ENCODE measurements around the gene JAK3.
A peak's percentile ranks its signal among the peaks of the same experiment; 100 is the strongest.

Gene JAK3

DNA sequence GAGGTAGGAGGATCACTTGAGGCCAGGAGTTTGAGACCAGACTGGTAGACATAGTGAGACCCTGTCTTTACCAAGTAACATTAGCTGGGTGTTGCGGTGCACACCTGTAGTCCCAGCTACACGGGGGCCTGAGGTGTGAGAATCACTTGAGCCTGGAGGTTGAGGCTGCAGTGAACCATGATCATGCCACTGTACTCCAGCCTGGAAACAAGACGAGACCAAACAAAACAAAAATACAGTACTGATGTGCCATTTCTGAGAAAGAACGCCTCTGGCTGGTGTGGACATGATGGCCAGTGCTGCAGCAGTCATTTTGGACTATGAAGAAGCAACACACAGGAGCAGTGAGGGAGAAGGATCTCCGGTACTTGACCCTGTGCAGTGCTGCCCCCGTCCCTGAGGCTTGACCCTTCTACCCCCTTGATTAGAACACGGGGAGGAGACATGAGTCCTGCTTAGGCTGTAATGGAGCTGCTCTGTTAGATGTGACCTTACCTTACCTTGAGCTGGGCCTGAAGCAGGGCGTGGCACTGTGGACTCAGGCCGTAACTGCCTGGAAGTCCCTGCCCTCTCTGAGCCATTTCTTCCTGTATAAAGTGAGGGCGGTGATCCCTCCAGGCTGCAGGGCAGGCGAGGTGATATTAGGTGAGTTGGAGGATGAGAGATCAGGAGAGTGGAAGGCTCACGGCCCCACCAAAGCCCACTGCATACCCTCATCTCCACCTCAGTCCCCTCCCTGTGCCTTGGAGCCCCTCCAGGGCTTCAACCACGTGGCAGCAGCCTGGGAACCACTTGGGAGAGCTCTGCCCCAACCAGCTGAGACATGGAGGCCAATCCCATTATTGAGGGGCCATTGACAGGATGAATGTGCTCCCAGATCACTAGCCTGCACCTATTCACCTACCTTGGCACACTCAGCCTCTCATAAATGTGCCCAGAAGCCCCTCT, 17.9 kb upstream of the JAK3 start:
- no peak for DNase-seq (ENCODE audit: low read depth)

GRCh38 chr19:17863520-17864182, 15.9 kb upstream of the JAK3 start:
- no peak for DNase-seq (ENCODE audit: low read depth)

DNA sequence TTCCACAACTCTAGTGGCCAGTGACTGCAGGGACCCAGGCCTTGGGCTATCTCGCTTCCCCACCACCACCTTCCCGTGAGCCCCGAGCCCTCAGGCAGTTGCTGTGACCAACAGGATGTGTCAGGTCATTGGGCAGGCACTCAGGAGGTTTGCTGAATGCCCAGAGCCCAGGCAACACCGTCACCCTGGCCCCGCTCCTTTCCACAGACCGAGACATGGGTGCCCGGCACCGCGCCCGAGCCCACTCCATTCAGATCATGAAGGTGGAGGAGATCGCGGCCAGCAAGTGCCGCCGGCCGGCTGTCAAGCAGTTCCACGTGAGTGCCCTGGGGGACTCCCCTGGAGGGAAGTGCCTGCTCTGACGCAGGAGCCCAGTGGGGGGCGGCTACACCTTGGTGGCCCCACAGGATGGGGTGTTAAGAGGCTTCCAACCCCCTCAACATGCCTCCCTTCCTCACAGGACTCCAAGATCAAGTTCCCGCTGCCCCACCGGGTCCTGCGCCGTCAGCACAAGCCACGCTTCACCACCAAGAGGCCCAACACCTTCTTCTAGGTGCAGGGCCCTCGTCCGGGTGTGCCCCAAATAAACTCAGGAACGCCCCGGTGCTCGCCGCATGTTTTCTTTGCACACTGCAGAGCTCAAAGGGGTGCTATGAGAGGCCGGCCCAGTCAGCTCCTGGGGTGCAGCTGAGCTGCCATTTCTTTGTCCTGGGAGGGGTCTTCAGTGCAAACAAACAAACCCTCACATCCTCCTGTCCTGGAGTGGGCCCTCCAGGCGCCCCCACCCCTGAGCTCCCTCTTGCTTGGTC, 15.1 kb upstream of the JAK3 start:
- no peak for DNase-seq (ENCODE audit: low read depth)

DNA sequence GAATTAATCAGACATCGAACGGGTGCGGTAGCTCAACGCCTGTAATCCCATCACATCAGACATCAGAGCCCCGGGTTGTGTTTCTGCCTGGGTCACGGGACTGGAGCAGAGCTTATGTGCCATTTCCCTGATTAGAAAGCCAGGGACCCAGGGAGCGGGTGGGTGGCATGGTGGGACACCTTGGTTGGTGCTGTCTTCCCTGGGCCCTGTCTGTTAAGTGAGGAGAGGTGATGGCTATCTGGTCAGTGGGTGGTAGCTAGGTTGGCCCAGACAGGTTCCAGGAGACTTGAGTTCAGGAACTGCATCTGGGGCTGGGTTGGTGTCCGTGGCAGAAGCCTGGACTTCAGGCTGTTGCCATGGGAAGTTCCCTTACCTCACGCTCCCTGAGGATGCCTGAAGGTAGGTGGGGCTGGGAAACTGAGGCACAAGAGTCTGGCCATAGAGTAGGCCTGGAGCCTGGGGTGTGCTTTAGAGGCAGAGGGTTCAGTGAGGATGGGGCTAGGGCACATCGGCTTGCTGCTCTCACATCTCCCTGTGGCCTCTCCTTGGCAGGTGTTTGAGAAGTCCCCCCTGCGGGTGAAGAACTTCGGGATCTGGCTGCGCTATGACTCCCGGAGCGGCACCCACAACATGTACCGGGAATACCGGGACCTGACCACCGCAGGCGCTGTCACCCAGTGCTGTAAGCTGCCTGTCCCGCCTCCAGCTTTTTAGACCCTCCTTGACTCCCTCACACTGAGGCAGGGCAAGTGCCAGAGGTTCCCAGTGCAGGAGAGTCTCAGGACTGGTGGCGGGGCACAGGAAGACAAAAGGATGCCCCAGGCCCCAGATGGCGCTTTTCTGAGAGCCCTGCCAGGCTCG, 14.0 kb upstream of the JAK3 start:
- no peak for DNase-seq (ENCODE audit: low read depth)

DNA sequence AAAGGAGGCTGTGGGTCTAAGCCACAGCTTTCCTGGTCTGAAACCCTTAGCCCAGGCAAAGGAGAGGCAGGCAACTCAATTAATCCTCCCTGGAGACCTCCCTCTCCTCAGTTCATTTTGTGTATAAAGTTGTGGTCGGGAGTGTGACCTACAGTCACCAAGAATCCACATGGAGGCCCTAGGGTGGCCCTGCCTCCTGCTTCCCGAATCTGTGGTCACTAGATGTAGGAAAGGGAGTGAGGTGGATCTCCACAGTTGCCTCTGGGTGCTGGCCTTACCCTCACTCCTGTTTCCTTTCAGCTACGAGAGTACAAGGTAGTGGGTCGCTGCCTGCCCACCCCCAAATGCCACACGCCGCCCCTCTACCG, 13.2 kb upstream of the JAK3 start:
- no peak for DNase-seq (ENCODE audit: low read depth)

- no peak for DNase-seq (ENCODE audit: low read depth)
Observed at GRCh38 chr19:17860331-17860992, 12.7 kb upstream of the JAK3 start.

GRCh38 chr19:17859533-17860330, 11.9 kb upstream of the JAK3 start, which contains the start of gene RPL18A:
Gene RPL18A (plus strand): TSS chr19:17859910. CDS start chr19:17859957, 47 bp downstream.
- DNase-seq (ENCODE audit: low read depth), result peak; percentile 99

DNA sequence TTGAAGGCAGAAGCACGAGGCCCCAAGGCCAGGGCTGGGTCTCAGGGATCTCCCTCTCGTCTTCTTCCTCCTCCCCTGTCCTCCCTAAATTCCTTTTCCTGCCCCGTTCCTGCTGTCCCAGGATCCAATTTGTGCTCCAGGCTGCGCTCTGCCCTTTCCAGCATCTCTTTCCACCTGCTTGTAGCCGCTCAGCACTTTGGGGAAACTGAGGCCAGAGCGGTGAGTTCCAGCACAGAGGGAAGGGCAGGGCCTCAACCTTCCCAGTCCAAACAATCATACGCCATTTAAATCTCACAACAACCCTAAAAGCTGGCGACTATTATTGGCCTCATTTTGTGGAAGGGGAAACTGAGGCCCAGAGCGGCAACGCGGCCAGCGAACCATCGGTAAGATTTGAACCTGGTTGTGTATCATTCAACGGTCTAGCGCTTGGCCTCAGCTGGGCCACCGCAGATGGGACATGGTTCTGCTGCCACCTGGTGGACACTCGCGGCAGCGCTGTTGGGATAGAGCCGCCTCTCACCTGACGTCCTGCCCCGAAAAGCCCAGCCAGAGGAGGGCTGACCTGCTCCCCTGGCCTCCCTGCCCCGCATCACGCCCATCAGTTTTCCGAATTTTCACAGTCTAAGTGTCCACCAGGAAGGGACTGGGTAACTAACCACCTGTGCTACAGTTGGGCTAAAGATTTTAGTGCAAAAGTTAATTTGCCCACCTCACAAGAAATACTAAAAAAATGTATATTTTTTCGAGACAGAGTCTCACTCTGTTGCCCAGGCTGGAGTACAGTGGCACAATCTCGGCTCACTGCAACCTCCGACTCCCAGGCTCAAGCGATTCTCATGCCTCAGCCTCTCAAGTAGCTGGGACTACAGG, 7.7 kb upstream of the JAK3 start:
- DNase-seq (ENCODE audit: low read depth), result peak; percentile 40

DNA sequence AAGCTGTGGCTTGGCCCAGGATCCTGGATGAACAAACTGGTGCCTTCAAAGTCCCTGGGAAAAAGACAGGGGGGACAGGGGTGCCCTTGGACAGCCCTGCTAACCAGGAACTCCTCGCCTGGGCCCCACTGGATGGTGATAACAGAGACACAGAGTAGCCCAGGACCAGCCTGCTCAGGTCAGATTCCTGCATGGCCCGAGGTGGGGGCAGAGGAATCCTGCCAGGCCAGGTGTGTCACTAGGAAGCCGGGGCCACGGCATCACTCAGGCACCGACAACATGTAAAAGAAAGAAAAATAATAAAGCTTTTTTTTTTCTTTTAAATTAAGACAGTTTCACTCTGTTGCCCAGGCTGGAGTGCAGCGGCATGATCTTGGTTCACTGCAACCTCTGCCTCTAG, 6.3 kb upstream of the JAK3 start:
- DNase-seq (ENCODE audit: low read depth), result no peak

DNA sequence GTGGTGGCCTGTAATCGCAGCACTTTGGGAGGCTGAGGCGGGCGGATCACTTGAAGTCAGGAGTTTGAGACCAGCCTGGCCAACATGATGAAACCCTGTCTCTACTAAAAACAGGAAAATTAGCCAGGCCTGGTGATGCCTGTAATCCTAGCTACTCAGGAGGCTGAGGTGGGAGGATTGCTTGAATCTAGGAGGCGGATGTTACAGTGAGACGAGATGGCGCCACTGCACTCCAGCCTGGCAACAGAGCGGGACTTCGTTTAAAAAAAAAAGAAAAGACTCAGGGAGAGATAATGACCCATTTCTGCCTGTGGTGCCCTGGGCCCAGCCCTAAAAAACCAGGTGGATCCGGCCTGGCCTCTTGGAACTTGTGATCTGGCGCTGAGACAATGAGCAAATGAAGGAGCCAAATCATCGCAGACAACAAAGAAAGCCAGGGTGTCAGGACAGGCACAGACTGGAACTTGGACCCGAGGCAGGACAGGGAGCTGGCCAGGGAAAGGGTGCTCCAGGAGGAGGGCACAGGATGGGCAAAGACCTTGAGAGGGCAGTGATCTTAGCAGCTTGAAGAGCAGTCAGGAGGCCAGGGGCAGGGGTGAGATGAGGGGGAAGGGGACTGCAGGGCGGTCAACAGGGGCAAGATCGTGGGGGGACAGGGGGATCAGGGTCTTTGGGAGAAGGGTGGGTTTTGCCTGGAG, 962 bp upstream of the JAK3 start:
- no peak for DNase-seq (ENCODE audit: low read depth)

- DNase-seq (ENCODE audit: low read depth), result no peak
Observed at GRCh38 chr19:17846146-17846545, 1.6 kb downstream of the JAK3 start.

GRCh38 chr19:17843908-17844490, 3.8 kb downstream of the JAK3 start:
- no peak for DNase-seq (ENCODE audit: low read depth)

DNA sequence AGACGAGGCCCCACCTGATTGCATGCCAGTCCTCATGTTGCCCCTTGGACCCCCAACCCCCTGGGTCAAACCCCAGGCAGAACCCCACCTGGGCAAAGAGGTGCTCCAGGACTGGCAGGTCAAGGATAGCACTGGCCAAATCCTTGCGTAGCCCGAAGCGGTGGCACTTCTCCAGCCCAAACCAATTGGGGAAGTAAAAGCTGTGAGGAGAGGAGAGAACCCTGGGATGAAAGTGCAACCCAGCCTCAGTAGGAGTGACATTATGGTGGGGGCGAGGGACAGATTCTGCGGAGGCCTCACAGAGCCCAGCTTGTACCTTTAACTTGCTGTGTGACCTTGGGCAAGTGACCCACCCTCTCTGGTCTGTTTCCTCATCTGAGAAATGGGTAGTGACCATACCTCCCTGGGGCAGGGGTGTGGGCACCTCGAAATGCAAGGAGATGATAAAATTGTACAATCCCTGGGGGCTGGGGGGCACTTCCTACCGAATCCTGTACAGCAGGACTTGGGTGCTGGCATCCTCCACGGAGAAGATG, 4.4 kb downstream of the JAK3 start:
- DNase-seq (ENCODE audit: low read depth), result no peak

DNA sequence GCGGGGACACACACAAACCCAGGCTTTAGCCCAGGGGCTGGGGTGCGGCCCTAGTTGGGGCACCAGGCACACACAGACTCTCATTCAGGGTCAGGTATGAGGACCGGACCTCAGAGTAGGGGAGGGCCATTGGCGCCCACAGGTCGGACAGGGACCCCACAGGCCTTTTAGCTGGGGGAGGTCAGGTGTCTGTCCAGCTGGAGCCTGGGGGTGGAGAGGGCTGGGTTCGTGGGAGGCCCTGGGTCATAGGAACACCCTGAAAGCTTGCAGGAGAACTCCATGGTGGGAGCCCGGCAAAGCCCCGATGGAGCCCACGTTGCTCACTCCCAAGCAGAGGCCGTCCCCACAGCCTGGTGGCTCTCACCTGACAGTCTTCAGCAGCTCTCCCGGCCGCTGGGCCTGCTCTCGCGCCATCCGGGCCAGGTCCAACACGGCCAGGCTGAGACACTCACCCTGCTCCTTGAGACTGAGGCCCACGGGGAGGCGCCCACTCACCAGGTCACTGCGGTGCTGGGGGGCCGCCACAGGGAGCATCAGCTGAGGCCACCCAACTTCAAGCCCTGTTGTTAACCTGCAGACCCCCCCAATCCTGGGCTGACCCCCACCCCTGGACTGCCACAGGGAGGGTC, 5.0 kb downstream of the JAK3 start:
- DNase-seq (ENCODE audit: low read depth), result no peak

- peak; percentile 83 for DNase-seq (ENCODE audit: low read depth)
Observed at GRCh38 chr19:17841810-17842662, 5.7 kb downstream of the JAK3 start.

- no peak for DNase-seq (ENCODE audit: low read depth)
Observed at GRCh38 chr19:17841371-17841809, 6.4 kb downstream of the JAK3 start.

All from fibroblast of the conjunctiva (primary cell).